Measurements from ENCODE around the gene HEXB. TPM values are rescaled to one million over a fixed set of nuclear protein-coding genes. Genes with fewer than 3 reads are reported as not detected.

HEXB gene
- total and polyA plus RNA-seq, 2 of the 8 experiments (the other 6 are each of a cell fraction or from before 2014, with no cell fraction given) = 39.7 to 69.2 TPM

GRCh38 chr5:74647096-74647495 lies 37.9 kb upstream of the HEXB start:
- Histone ChIP-seq H3K27me3 (replicated peaks in 1 of 4; ENCODE audit: control insufficient read depth in 3 of 4, extremely low read depth in 1 of 4, insufficient read depth in 3 of 4, low read length in 3 of 4) (peaks cover 0 to 7% (median 4%) of the 10 kb centered on the region in 4 experiments; a peak in 5 of 7 replicates), H2BK5ac (ENCODE audit: low read depth, low read length) (no peak overlapping the region), H3K9me3 (ENCODE audit: insufficient read depth in 2 of 2, low read depth in 1 of 2, low read length in 1 of 2) (no peaks in the 10 kb centered on the region), H3K9ac (replicated peaks in 1 of 4; ENCODE audit: extremely low read depth in 1 of 4, low read depth in 3 of 4, low read length in 3 of 4) (no peak overlapping the region), H2BK12ac (ENCODE audit: low read depth, low read length) (no peak overlapping the region), H3K14ac (ENCODE audit: insufficient read length) (no peak overlapping the region), H3K36me3 (ENCODE audit: control insufficient read depth in 2 of 4, insufficient read depth in 4 of 4, low read length in 3 of 4) (no peaks in the 10 kb centered on the region), H3K4me2 (ENCODE audit: insufficient read depth in 1 of 2, low read depth in 2 of 2, low read length in 2 of 2) (no peak overlapping the region), H3K23me2 (ENCODE audit: low read depth, low read length) (no peaks in the 10 kb centered on the region), H2BK15ac (ENCODE audit: low read length) (no peak overlapping the region), H3K79me2 (ENCODE audit: control insufficient read depth in 1 of 2, insufficient read depth in 2 of 2, low read length in 2 of 2) (no peaks in the 10 kb centered on the region), H3K4me1 (replicated peaks in 1 of 4; ENCODE audit: control insufficient read depth in 3 of 4, insufficient read depth in 4 of 4, low read length in 3 of 4) (peaks cover 0 to 4% (median 1%) of the 10 kb centered on the region in 4 experiments; a peak in 3 of 7 replicates), H3K27ac (ENCODE audit: low read depth, low read length) (no peak overlapping the region), H4K8ac (ENCODE audit: extremely low read depth, insufficient read depth, low read length) (no peak overlapping the region), H4K5ac (ENCODE audit: insufficient read length, low read depth, low read length) (no peak overlapping the region), H3K18ac (ENCODE audit: extremely low read depth, low read length) (no peak overlapping the region), H3K56ac (replicated peaks; ENCODE audit: insufficient read length, low read depth, low read length) (no peak overlapping the region), H3K4me3 (ENCODE audit: extremely low read depth in 1 of 4, insufficient read depth in 2 of 4, low read depth in 3 of 4, low read length in 4 of 4) (no peak overlapping the region), H3K79me1 (ENCODE audit: low read depth, low read length) (no peaks in the 10 kb centered on the region), H2AFZ (ENCODE audit: low read length) (no peak overlapping the region), H2BK20ac (ENCODE audit: low read length) (no peak overlapping the region), H3K4ac (replicated peaks; ENCODE audit: insufficient read length, low read depth, low read length) (no peak overlapping the region), H3K23ac (ENCODE audit: insufficient read length) (no peak overlapping the region), H4K91ac (replicated peaks; ENCODE audit: insufficient read length, low read length) (no peak overlapping the region), H4K20me1 (replicated peaks in 1 of 2; ENCODE audit: control insufficient read depth in 1 of 2, insufficient read depth in 2 of 2, low read length in 2 of 2) (no peaks in the 10 kb centered on the region), H2BK120ac (replicated peaks; ENCODE audit: low read depth, low read length) (no peak overlapping the region), H2AK5ac (ENCODE audit: low read depth, low read length) (no peak overlapping the region)
- ChIA-PET CTCF (ENCODE audit: partially characterized antibody) (interaction anchor here (0.6 to 2.6 kb wide), 3 partner anchors 20 to 745 kb away, joined by 3 to 16 read pairs (median 3); no protein-coding TSS in a partner anchor), POLR2A (ENCODE audit: partially characterized antibody) (no interaction called here)
- no peak for DNase-seq (ENCODE audit: low read depth in 1 of 2, low spot score in 2 of 2)
- FAIRE-seq = no peak
- 100% methylated on average over 1 of the region's 1 CpG; no CpG with 5 or more reads in 1 of the 2 experiments for WGBS, 2 experiments (ENCODE audit: extremely low coverage in 1 of 2, insufficient coverage in 1 of 2, insufficient read length in 1 of 2, insufficient replicate concordance in 2 of 2, low coverage in 1 of 2, low lambda C conversion rate in 2 of 2, missing lambda C conversion rate in 1 of 2)
- TF ChIP-seq NRF1 (IDR thresholded peaks at IDR 0.05; ENCODE audit: low read depth, low read length) (no peak), POLR2AphosphoS5 (IDR thresholded peaks at IDR 0.05; ENCODE audit: low read depth, low read length) (no peak), FOSL1 (IDR thresholded peaks at IDR 0.05; ENCODE audit: insufficient read depth, low read depth, low read length) (no peak), TAF1 (IDR thresholded peaks at IDR 0.05; ENCODE audit: low read depth, low read length) (no peak), RFX5 (IDR thresholded peaks at IDR 0.05; ENCODE audit: borderline replicate concordance, low read depth, low read length) (no peak), HDAC2 (IDR thresholded peaks at IDR 0.05; ENCODE audit: borderline replicate concordance in 1 of 2, low read depth in 2 of 2, low read length in 2 of 2) (no peak), PHF8 (conservative IDR thresholded peaks at IDR 0.05; ENCODE audit: low read depth, low read length) (no peak), RBBP5 (IDR thresholded peaks at IDR 0.05; ENCODE audit: borderline replicate concordance, low read depth, low read length) (no peak), HDAC6 (IDR thresholded peaks at IDR 0.05; ENCODE audit: low read depth, low read length) (no peak), EZH2 (IDR thresholded peaks at IDR 0.05; ENCODE audit: low read depth, low read length, severe bottlenecking) (no peak), JUN (IDR thresholded peaks at IDR 0.05; ENCODE audit: low read depth, low read length) (no peak), KDM4A (IDR thresholded peaks at IDR 0.05; ENCODE audit: low read depth, low read length, severe bottlenecking) (no peak), POU5F1 (IDR thresholded peaks at IDR 0.05; ENCODE audit: low read depth, low read length) (no peak), ATF3 (IDR thresholded peaks at IDR 0.05; ENCODE audit: insufficient read depth, low read depth, low read length) (no peak)
